NCI-H748 (cell line): ENCODE results near the gene ARL4D.
"Not testable (repeated sequence)": the region's sequence is repeated elsewhere in the genome, so short reads cannot be mapped to it uniquely, and the experiment has no call there.

Source experiments
- DNase-seq: peaks from one replicate; lab custom pipeline; 2025; ENCODE audit not compliant: unreplicated experiment; lab: John Stamatoyannopoulos, UW

Gene ARL4D

GRCh38 chr17:43393944-43394482, 4.8 kb upstream of the ARL4D start:
- peak; percentile 82 for DNase-seq

- DNase-seq, result not testable (repeated sequence)
Observed at GRCh38 chr17:43394696-43395095, 4.1 kb upstream of the ARL4D start.

GRCh38 chr17:43395165-43395564, 3.6 kb upstream of the ARL4D start:
- DNase-seq, result no peak

- DNase-seq, result no peak
Observed at GRCh38 chr17:43396491-43397060, 2.2 kb upstream of the ARL4D start.

- no peak for DNase-seq
Observed at GRCh38 chr17:43399839-43400328, 1.1 kb downstream of the ARL4D start.

GRCh38 chr17:43400943-43401717, 2.3 kb downstream of the ARL4D start:
- no peak for DNase-seq

- DNase-seq, result no peak
Observed at GRCh38 chr17:43402078-43402477, 3.3 kb downstream of the ARL4D start.

GRCh38 chr17:43402567-43402966, 3.8 kb downstream of the ARL4D start:
- DNase-seq, result no peak

- DNase-seq, result no peak
Observed at GRCh38 chr17:43403846-43404245, 5.1 kb downstream of the ARL4D start.

GRCh38 chr17:43405861-43406260, 7.1 kb downstream of the ARL4D start:
- no peak for DNase-seq

- DNase-seq, result no peak
Observed at GRCh38 chr17:43406676-43407645, 8.2 kb downstream of the ARL4D start.

GRCh38 chr17:43409131-43409530, 10.3 kb downstream of the ARL4D start:
- no peak for DNase-seq

- no peak for DNase-seq
Observed at GRCh38 chr17:43410557-43411368, 12.0 kb downstream of the ARL4D start.

GRCh38 chr17:43411369-43411677, 12.5 kb downstream of the ARL4D start:
- DNase-seq, result no peak

- DNase-seq, result no peak
Observed at GRCh38 chr17:43411749-43412148, 13.0 kb downstream of the ARL4D start.

GRCh38 chr17:43412166-43412565, 13.4 kb downstream of the ARL4D start:
- DNase-seq, result no peak

GRCh38 chr17:43416998-43417890, 18.5 kb downstream of the ARL4D start:
- DNase-seq, result peak; percentile 63

- DNase-seq, result peak; percentile 99
Observed at GRCh38 chr17:43418441-43419374, 19.9 kb downstream of the ARL4D start.
